HEK293 (cell line): ENCODE data around the gene DBF4B.
A peak's percentile ranks its signal among the peaks of the same experiment; 100 is the strongest.

ENCODE experiments used
- CTCF ChIA-PET: fragments of 350-600 bp; formaldehyde crosslinking; extraction: SDS; loops from one replicate; lab custom pipeline; 2021; ENCODE audit warnings: antibody characterized with exemption; lab: Yijun Ruan, JAX
- POLR2A ChIA-PET: fragments of 300-600 bp; formaldehyde crosslinking; extraction: SDS; loops from one replicate; lab custom pipeline; 2020; ENCODE audit warnings: antibody characterized with exemption, inconsistent platforms; lab: Yijun Ruan, JAX
- H3K27ac ChIP-seq: fragments of 200-500 bp; sonication (Bioruptor generic); 2 replicates; pipeline ENCODE4 v1.5.1; 2014; ENCODE audit warnings: low read depth, low read length, control low read depth, inconsistent platforms; ENCODE audit errors: extremely low read depth
- H3K36me3 ChIP-seq, 2 experiments: fragments of 200-500 bp in 1 of 2; sonication (Bioruptor generic) in 1 of 2; 1 replicate in 1 of 2; 2 replicates in 1 of 2; pipeline ENCODE4 v1.5.1; 2014 to 2017; ENCODE audit warnings: inconsistent platforms in 2 of 2, low read length in 2 of 2; ENCODE audit not compliant: control insufficient read depth in 2 of 2, insufficient read depth in 1 of 2
- H3K4me1 ChIP-seq: fragments of 200-500 bp; sonication (Bioruptor generic); 2 replicates; pipeline ENCODE4 v1.5.1; 2014; ENCODE audit warnings: mild to moderate bottlenecking, low read length, inconsistent platforms; ENCODE audit not compliant: control insufficient read depth, insufficient read depth
- H3K4me3 ChIP-seq: 2 replicates; pipeline ENCODE4 v1.5.1; 2011; ENCODE audit warnings: low read depth, mild to moderate bottlenecking, control low read depth, low read length, moderate library complexity
- H3K9me3 ChIP-seq: fragments of 200-500 bp; sonication (Bioruptor generic); 2 replicates; pipeline ENCODE4 v1.5.1; 2014; ENCODE audit warnings: low read depth, low read length, inconsistent platforms; ENCODE audit not compliant: control insufficient read depth, insufficient read depth
- SCRT2 ChIP-seq: fragments of 450-650 bp; formaldehyde crosslinking; IDR thresholded peaks from 2 replicates; pipeline ENCODE4 v1.5.1; 2016; ENCODE audit warnings: missing biosample characterization, missing genetic modification characterization
- SP7 ChIP-seq: fragments of 450-650 bp; formaldehyde crosslinking; IDR thresholded peaks from 2 replicates; pipeline ENCODE4 v1.5.1; 2016; ENCODE audit warnings: missing biosample characterization, missing genetic modification characterization
- ZFHX2 ChIP-seq: fragments of 450-650 bp; formaldehyde crosslinking; conservative IDR thresholded peaks from 2 replicates; pipeline ENCODE4 v1.5.1; 2016; ENCODE audit warnings: missing biosample characterization, missing genetic modification characterization
- ZFP37 ChIP-seq: fragments of 450-650 bp; formaldehyde crosslinking; IDR thresholded peaks from 2 replicates; pipeline ENCODE4 v1.5.1; 2016; ENCODE audit warnings: missing biosample characterization, missing genetic modification characterization
- ZFP41 ChIP-seq: fragments of 450-650 bp; formaldehyde crosslinking; IDR thresholded peaks from 2 replicates; pipeline ENCODE4 v1.5.1; 2016; ENCODE audit warnings: missing biosample characterization, missing genetic modification characterization, borderline replicate concordance
- ZIC2 ChIP-seq: fragments of 450-650 bp; formaldehyde crosslinking; IDR thresholded peaks from 2 replicates; pipeline ENCODE4 v1.5.1; 2016; ENCODE audit warnings: missing biosample characterization, missing genetic modification characterization
- ZNF148 ChIP-seq: fragments of 450-650 bp; formaldehyde crosslinking; IDR thresholded peaks from 2 replicates; pipeline ENCODE4 v1.5.0; 2017; ENCODE audit warnings: missing biosample characterization, missing genetic modification characterization, borderline replicate concordance
- ZNF157 ChIP-seq: fragments of 450-650 bp; formaldehyde crosslinking; IDR thresholded peaks from 2 replicates; pipeline ENCODE4 v1.5.1; 2016; ENCODE audit warnings: missing biosample characterization, missing genetic modification characterization
- ZNF184 ChIP-seq: fragments of 450-650 bp; IDR thresholded peaks from 2 replicates; pipeline ENCODE4 v1.5.1; 2018; ENCODE audit warnings: missing biosample characterization, mild to moderate bottlenecking, missing genetic modification characterization
- ZNF223 ChIP-seq: fragments of 450-650 bp; formaldehyde crosslinking; IDR thresholded peaks from 2 replicates; pipeline ENCODE4 v1.5.1; 2016; ENCODE audit warnings: missing biosample characterization, missing genetic modification characterization
- ZNF266 ChIP-seq: fragments of 450-650 bp; formaldehyde crosslinking; IDR thresholded peaks from 2 replicates; pipeline ENCODE4 v1.5.1; 2016; ENCODE audit warnings: missing biosample characterization, missing genetic modification characterization, low read depth
- ZNF292 ChIP-seq: fragments of 450-650 bp; formaldehyde crosslinking; IDR thresholded peaks from 2 replicates; pipeline ENCODE4 v1.5.1; 2016; ENCODE audit warnings: low read depth, missing biosample characterization, missing genetic modification characterization, borderline replicate concordance
- ZNF48 ChIP-seq: fragments of 450-650 bp; formaldehyde crosslinking; IDR thresholded peaks from 2 replicates; pipeline ENCODE4 v1.5.1; 2016; ENCODE audit warnings: missing biosample characterization, missing genetic modification characterization
- ZNF488 ChIP-seq: fragments of 450-650 bp; formaldehyde crosslinking; IDR thresholded peaks from 2 replicates; pipeline ENCODE4 v1.5.1; 2016; ENCODE audit warnings: missing biosample characterization, missing genetic modification characterization
- ZNF510 ChIP-seq: fragments of 450-650 bp; formaldehyde crosslinking; IDR thresholded peaks from 2 replicates; pipeline ENCODE4 v1.5.1; 2018; ENCODE audit warnings: mild to moderate bottlenecking, missing genetic modification characterization, missing biosample characterization; ENCODE audit not compliant: insufficient replicate concordance
- ZNF514 ChIP-seq: fragments of 450-650 bp; formaldehyde crosslinking; IDR thresholded peaks from 2 replicates; pipeline ENCODE4 v1.5.1; 2016; ENCODE audit warnings: missing biosample characterization, missing genetic modification characterization
- ZNF529 ChIP-seq: fragments of 450-650 bp; formaldehyde crosslinking; IDR thresholded peaks from 2 replicates; pipeline ENCODE4 v1.5.1; 2017; ENCODE audit warnings: missing genetic modification characterization, missing biosample characterization; ENCODE audit not compliant: insufficient replicate concordance
- ZNF701 ChIP-seq: fragments of 450-650 bp; formaldehyde crosslinking; IDR thresholded peaks from 2 replicates; pipeline ENCODE4 v1.5.1; 2016; ENCODE audit warnings: missing biosample characterization, missing genetic modification characterization
- ZNF785 ChIP-seq: fragments of 450-650 bp; formaldehyde crosslinking; IDR thresholded peaks from 2 replicates; pipeline ENCODE4 v1.5.1; 2016; ENCODE audit warnings: missing biosample characterization, missing genetic modification characterization
- TF ChIP-seq, protein P1 (sequence below): fragments of 450-650 bp; formaldehyde crosslinking; IDR thresholded peaks from 2 replicates; pipeline ENCODE4 v1.5.1; 2017; ENCODE audit warnings: missing biosample characterization, missing genetic modification characterization
- TF ChIP-seq, protein P2 (sequence below): IDR thresholded peaks from 2 replicates; pipeline ENCODE4 v1.6.1; 2011; ENCODE audit warnings: mild to moderate bottlenecking, low read depth, low read length, borderline replicate concordance
- TF ChIP-seq, protein P3 (sequence below): fragments of 450-650 bp; formaldehyde crosslinking; IDR thresholded peaks from 2 replicates; pipeline ENCODE4 v1.5.1; 2016; ENCODE audit warnings: missing biosample characterization, missing genetic modification characterization
- TF ChIP-seq, protein P4 (sequence below): fragments of 450-650 bp; formaldehyde crosslinking; IDR thresholded peaks from 2 replicates; pipeline ENCODE4 v1.5.1; 2016; ENCODE audit warnings: missing biosample characterization, missing genetic modification characterization
- TF ChIP-seq, protein P5 (sequence below): fragments of 450-650 bp; formaldehyde crosslinking; IDR thresholded peaks from 2 replicates; pipeline ENCODE4 v1.5.1; 2016; ENCODE audit warnings: missing biosample characterization, missing genetic modification characterization

Gene DBF4B

GRCh38 chr17:44689477-44690217 lies 18.8 kb upstream of the DBF4B start, which contains the start of gene CCDC43:
CCDC43 (minus strand) TSS chr17:44689776; CDS start chr17:44689753, 23 bp downstream.
- Histone ChIP-seq H3K4me1 (peaks cover 2% of the 10 kb centered on the region; the same call in 1 of the 2 replicates), H3K9me3 (no peaks in the 10 kb centered on the region), H3K4me3 (peak within 1 kb of the TSS; percentile 86), H3K27ac (peak within 1 kb of the TSS; percentile 72), H3K36me3 (peaks cover 17 to 23% of the 10 kb centered on the region in 2 experiments; a peak in 2 of 3 replicates)
- ChIA-PET CTCF (interaction anchor here (0.9 to 1.5 kb wide), 6 partner anchors 17 to 210 kb away, joined by 3 to 16 read pairs (median 4); partner anchors contain the start of gene DBF4B), POLR2A (interaction anchor here (0.8 to 2.7 kb wide), 9 partner anchors 9 to 326 kb away, joined by 3 to 19 read pairs (median 5); partner anchors contain the start of genes ADAM11, DBF4B, FAM171A2 and FZD2)
- TF ChIP-seq ZNF529 (tag by site-specific recombination) (no peak), SP7 (tag by site-specific recombination) (peak; percentile 80), ZNF148 (tag by site-specific recombination) (no peak), ZNF514 (tag by site-specific recombination) (no peak), ZNF785 (peak; percentile 39; the same call in 1 of the 2 replicates), ZIC2 (tag by site-specific recombination) (0 out of 2 replicates have a peak, but pooled peaks have one; percentile 19), ZNF223 (no peak), ZNF184 (tag by site-specific recombination) (no peak), ZNF701 (tag by site-specific recombination) (no peak), ZFP37 (tag by site-specific recombination) (0 out of 2 replicates have a peak, but pooled peaks have one; percentile 35), ZNF510 (tag by site-specific recombination) (no peak), ZNF488 (no peak), ZNF48 (tag by site-specific recombination) (no peak), ZFP41 (no peak), ZFHX2 (tag by site-specific recombination) (peak; percentile 86), ZNF292 (tag by site-specific recombination) (no peak), ZNF266 (tag by site-specific recombination) (no peak), SCRT2 (0 out of 2 replicates have a peak, but pooled peaks have one; percentile 31), ZNF157 (no peak)
- TF ChIP-seq, protein P1, sequence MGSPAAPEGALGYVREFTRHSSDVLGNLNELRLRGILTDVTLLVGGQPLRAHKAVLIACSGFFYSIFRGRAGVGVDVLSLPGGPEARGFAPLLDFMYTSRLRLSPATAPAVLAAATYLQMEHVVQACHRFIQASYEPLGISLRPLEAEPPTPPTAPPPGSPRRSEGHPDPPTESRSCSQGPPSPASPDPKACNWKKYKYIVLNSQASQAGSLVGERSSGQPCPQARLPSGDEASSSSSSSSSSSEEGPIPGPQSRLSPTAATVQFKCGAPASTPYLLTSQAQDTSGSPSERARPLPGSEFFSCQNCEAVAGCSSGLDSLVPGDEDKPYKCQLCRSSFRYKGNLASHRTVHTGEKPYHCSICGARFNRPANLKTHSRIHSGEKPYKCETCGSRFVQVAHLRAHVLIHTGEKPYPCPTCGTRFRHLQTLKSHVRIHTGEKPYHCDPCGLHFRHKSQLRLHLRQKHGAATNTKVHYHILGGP: no peak
- TF ChIP-seq, protein P2, sequence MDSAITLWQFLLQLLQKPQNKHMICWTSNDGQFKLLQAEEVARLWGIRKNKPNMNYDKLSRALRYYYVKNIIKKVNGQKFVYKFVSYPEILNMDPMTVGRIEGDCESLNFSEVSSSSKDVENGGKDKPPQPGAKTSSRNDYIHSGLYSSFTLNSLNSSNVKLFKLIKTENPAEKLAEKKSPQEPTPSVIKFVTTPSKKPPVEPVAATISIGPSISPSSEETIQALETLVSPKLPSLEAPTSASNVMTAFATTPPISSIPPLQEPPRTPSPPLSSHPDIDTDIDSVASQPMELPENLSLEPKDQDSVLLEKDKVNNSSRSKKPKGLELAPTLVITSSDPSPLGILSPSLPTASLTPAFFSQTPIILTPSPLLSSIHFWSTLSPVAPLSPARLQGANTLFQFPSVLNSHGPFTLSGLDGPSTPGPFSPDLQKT: no peak
- TF ChIP-seq, protein P3, sequence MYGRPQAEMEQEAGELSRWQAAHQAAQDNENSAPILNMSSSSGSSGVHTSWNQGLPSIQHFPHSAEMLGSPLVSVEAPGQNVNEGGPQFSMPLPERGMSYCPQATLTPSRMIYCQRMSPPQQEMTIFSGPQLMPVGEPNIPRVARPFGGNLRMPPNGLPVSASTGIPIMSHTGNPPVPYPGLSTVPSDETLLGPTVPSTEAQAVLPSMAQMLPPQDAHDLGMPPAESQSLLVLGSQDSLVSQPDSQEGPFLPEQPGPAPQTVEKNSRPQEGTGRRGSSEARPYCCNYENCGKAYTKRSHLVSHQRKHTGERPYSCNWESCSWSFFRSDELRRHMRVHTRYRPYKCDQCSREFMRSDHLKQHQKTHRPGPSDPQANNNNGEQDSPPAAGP (tag by site-specific recombination): no peak
- TF ChIP-seq, protein P4, sequence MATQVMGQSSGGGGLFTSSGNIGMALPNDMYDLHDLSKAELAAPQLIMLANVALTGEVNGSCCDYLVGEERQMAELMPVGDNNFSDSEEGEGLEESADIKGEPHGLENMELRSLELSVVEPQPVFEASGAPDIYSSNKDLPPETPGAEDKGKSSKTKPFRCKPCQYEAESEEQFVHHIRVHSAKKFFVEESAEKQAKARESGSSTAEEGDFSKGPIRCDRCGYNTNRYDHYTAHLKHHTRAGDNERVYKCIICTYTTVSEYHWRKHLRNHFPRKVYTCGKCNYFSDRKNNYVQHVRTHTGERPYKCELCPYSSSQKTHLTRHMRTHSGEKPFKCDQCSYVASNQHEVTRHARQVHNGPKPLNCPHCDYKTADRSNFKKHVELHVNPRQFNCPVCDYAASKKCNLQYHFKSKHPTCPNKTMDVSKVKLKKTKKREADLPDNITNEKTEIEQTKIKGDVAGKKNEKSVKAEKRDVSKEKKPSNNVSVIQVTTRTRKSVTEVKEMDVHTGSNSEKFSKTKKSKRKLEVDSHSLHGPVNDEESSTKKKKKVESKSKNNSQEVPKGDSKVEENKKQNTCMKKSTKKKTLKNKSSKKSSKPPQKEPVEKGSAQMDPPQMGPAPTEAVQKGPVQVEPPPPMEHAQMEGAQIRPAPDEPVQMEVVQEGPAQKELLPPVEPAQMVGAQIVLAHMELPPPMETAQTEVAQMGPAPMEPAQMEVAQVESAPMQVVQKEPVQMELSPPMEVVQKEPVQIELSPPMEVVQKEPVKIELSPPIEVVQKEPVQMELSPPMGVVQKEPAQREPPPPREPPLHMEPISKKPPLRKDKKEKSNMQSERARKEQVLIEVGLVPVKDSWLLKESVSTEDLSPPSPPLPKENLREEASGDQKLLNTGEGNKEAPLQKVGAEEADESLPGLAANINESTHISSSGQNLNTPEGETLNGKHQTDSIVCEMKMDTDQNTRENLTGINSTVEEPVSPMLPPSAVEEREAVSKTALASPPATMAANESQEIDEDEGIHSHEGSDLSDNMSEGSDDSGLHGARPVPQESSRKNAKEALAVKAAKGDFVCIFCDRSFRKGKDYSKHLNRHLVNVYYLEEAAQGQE: peak; percentile 54; the same call in 1 of the 2 replicates
- TF ChIP-seq, protein P5, sequence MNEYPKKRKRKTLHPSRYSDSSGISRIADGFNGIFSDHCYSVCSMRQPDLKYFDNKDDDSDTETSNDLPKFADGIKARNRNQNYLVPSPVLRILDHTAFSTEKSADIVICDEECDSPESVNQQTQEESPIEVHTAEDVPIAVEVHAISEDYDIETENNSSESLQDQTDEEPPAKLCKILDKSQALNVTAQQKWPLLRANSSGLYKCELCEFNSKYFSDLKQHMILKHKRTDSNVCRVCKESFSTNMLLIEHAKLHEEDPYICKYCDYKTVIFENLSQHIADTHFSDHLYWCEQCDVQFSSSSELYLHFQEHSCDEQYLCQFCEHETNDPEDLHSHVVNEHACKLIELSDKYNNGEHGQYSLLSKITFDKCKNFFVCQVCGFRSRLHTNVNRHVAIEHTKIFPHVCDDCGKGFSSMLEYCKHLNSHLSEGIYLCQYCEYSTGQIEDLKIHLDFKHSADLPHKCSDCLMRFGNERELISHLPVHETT (tag by site-specific recombination): peak; percentile 74
